Ishikawa (cell line): ENCODE measurements around the gene PRDM2.

Experiments
- CEBPB ChIP-seq: IDR thresholded peaks from 2 replicates; pipeline ENCODE4 v1.6.1; 2012
- CREB1 ChIP-seq: IDR thresholded peaks from 2 replicates; pipeline ENCODE4 v1.6.1; 2012; ENCODE audit warnings: low read depth
- EGR1 ChIP-seq: IDR thresholded peaks from 2 replicates; pipeline ENCODE4 v1.6.1; 2012
- EP300 ChIP-seq: IDR thresholded peaks from 2 replicates; pipeline ENCODE4 v1.6.1; 2012; ENCODE audit warnings: borderline replicate concordance
- FOXM1 ChIP-seq: IDR thresholded peaks from 2 replicates; pipeline ENCODE4 v1.6.1; 2012; ENCODE audit warnings: low read depth, borderline replicate concordance
- NFIC ChIP-seq: IDR thresholded peaks from 2 replicates; pipeline ENCODE4 v1.6.1; 2012
- RAD21 ChIP-seq: IDR thresholded peaks from 2 replicates; pipeline ENCODE4 v1.6.1; 2012; ENCODE audit warnings: low read depth
- TAF1 ChIP-seq: IDR thresholded peaks from 2 replicates; pipeline ENCODE4 v1.6.1; 2012; ENCODE audit warnings: low read depth, mild to moderate bottlenecking
- TCF12 ChIP-seq: IDR thresholded peaks from 2 replicates; pipeline ENCODE4 v1.6.1; 2012; ENCODE audit warnings: low read depth
- TEAD4 ChIP-seq: IDR thresholded peaks from 2 replicates; pipeline ENCODE4 v1.6.1; 2012
- USF1 ChIP-seq: IDR thresholded peaks from 2 replicates; pipeline ENCODE4 v1.6.1; 2012
- YY1 ChIP-seq: IDR thresholded peaks from 2 replicates; pipeline ENCODE4 v1.6.1; 2012; ENCODE audit warnings: low read depth
- ZBTB7A ChIP-seq: IDR thresholded peaks from 2 replicates; pipeline ENCODE4 v1.6.1; 2012; ENCODE audit warnings: low read depth
- TF ChIP-seq, protein P1 (sequence below): IDR thresholded peaks from 2 replicates; pipeline ENCODE4 v1.6.1; 2012
- TF ChIP-seq, protein P2 (sequence below): IDR thresholded peaks from 2 replicates; pipeline ENCODE4 v1.6.1; 2012; ENCODE audit warnings: low read depth, mild to moderate bottlenecking

Gene PRDM2

GRCh38 chr1:13761883-13762282, 61.9 kb downstream of the PRDM2 start:
- no peak for TF ChIP-seq FOXM1
- TF ChIP-seq CEBPB, result no peak
- TF ChIP-seq, protein P1, sequence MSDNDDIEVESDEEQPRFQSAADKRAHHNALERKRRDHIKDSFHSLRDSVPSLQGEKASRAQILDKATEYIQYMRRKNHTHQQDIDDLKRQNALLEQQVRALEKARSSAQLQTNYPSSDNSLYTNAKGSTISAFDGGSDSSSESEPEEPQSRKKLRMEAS, result no peak
- no peak for TF ChIP-seq YY1
- no peak for TF ChIP-seq CREB1
- no peak for TF ChIP-seq NFIC
- no peak for TF ChIP-seq RAD21
- TF ChIP-seq ZBTB7A, result no peak
- TF ChIP-seq, protein P2, sequence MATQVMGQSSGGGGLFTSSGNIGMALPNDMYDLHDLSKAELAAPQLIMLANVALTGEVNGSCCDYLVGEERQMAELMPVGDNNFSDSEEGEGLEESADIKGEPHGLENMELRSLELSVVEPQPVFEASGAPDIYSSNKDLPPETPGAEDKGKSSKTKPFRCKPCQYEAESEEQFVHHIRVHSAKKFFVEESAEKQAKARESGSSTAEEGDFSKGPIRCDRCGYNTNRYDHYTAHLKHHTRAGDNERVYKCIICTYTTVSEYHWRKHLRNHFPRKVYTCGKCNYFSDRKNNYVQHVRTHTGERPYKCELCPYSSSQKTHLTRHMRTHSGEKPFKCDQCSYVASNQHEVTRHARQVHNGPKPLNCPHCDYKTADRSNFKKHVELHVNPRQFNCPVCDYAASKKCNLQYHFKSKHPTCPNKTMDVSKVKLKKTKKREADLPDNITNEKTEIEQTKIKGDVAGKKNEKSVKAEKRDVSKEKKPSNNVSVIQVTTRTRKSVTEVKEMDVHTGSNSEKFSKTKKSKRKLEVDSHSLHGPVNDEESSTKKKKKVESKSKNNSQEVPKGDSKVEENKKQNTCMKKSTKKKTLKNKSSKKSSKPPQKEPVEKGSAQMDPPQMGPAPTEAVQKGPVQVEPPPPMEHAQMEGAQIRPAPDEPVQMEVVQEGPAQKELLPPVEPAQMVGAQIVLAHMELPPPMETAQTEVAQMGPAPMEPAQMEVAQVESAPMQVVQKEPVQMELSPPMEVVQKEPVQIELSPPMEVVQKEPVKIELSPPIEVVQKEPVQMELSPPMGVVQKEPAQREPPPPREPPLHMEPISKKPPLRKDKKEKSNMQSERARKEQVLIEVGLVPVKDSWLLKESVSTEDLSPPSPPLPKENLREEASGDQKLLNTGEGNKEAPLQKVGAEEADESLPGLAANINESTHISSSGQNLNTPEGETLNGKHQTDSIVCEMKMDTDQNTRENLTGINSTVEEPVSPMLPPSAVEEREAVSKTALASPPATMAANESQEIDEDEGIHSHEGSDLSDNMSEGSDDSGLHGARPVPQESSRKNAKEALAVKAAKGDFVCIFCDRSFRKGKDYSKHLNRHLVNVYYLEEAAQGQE, result no peak
- TF ChIP-seq TEAD4, result no peak
- no peak for TF ChIP-seq TAF1
- no peak for TF ChIP-seq USF1
- no peak for TF ChIP-seq TCF12
- no peak for TF ChIP-seq EGR1
- TF ChIP-seq EP300, result no peak

DNA sequence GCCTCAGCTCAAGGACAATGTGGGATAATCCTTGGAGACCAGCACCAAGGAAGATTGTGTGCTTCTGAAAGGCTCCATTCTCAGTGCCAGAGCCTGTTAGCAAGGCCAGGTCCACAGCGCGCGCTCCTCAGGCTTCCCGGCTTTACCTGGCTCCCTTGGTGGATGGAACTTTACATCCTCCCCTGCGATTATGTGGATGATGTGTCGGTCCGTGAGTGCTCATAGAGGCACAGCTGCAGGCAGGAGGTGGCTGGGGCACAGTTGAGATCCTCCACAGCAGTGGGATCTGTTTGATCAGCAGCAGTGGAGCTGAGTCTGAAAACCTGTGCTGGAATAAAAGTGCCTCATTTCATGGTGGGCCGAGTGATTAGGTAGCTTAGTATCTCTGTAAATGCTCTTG, 62.7 kb downstream of the PRDM2 start:
- TF ChIP-seq CEBPB (no peak), EP300 (no peak), CREB1 (no peak), YY1 (no peak), EGR1 (no peak)
- TF ChIP-seq, protein P1, result no peak

DNA sequence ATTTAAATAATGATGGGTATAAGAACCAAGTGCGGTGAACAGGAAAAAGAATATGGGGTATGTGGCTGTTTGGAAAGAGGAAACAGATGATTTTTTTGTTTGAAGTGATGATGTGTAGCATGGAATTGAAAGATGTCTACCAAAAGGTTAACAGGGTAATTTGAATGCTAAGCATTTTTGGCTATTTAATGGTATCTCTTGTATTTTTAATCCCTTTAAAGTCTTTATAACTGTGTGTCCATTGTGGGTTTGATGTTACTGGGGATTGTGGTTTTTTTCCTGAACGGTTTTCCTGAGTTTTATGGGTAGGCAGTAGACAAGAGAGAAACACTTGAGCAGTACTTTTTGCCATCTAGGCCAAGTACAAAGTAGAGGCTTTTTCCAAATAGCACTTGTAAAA, 63.2 kb downstream of the PRDM2 start:
- TF ChIP-seq EP300 (no peak), USF1 (no peak), TCF12 (no peak), TEAD4 (no peak)
- TF ChIP-seq, protein P1, result no peak

DNA sequence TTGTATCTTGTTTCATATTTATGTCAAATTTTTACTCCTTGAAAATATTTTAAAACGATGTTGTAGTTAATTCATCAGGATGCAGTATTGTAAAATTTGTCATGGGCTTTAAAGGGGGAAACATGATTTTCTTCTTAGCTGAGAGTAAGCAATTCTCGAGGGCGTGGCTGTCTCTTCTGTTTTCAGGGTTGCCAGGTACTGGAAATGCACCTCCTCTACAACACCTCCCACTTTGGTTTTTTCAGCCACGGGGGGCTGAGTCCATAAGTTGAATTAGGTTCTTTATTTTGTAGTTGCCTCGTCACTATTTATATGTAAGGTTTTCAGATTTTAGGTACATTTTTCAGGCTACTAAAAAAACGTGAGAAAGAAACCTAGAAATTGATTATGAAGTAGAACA, 64.0 kb downstream of the PRDM2 start:
- TF ChIP-seq EP300, result no peak
- TF ChIP-seq FOXM1, result no peak
- no peak for TF ChIP-seq NFIC
- TF ChIP-seq, protein P1, result no peak
- no peak for TF ChIP-seq USF1
- no peak for TF ChIP-seq EGR1
- TF ChIP-seq TCF12, result no peak
- TF ChIP-seq YY1, result no peak
- no peak for TF ChIP-seq RAD21
- TF ChIP-seq, protein P2, result no peak

GRCh38 chr1:13764588-13765332, 64.8 kb downstream of the PRDM2 start:
- TF ChIP-seq FOXM1 (no peak), ZBTB7A (0 out of 2 replicates have a peak, but pooled peaks have one; percentile 30), TEAD4 (peak; percentile 93), EGR1 (no peak), TCF12 (peak; percentile 56; the same call in 1 of the 2 replicates), TAF1 (no peak), NFIC (no peak; the same call in 1 of the 2 replicates), YY1 (no peak), CEBPB (peak; percentile 69; the same call in 1 of the 2 replicates), RAD21 (peak; percentile 56), CREB1 (no peak), USF1 (no peak), EP300 (0 out of 2 replicates have a peak, but pooled peaks have one; percentile 18)
- TF ChIP-seq, protein P1, result no peak
- TF ChIP-seq, protein P2, result no peak
